ENCODE measurements around the gene ZFP3. TPM values are rescaled to one million over a fixed set of nuclear protein-coding genes. Genes with fewer than 3 reads are reported as not detected.
"Not testable (repeated sequence)": the region's sequence is repeated elsewhere in the genome, so short reads cannot be mapped to it uniquely, and the experiment has no call there.

The ZFP3 gene
- 0.93 and 1.6 TPM in 2 replicates for total RNA-seq (2014; rRNA removed; shearing (Covaris generic))
- polyA plus RNA-seq (2016; fragmentation: Nextera tagmentation; extraction: Ambion mirVana), result 0.55 and 0.97 TPM in 2 replicates
- long read RNA-seq, result 0 reads

GRCh38 chr17:5078106-5079028 lies at the start of gene ZFP3:
Gene ZFP3, plus strand, starts transcription at chr17:5078467. Its CDS starts 13,038 bp downstream, at chr17:5091505.
- H3K27me3 ChIP-seq (ENCODE audit: insufficient read depth), result peaks cover 7% of the 10 kb centered on the region; the same call in 1 of the 2 replicates
- H3F3A ChIP-seq (replicated peaks; ENCODE audit: low read depth), result 0 out of 2 replicates have a peak, but pooled peaks cover 6% of the 10 kb centered on the region
- peak; percentile 92 for DNase-seq (ENCODE audit: low spot score)
- peaks cover 12% of the 10 kb centered on the region for H3K4me1 ChIP-seq (ENCODE audit: insufficient read depth)
- H3K27ac ChIP-seq (ENCODE audit: low read depth), result 0 out of 2 replicates have a peak within 1 kb of the TSS, but pooled peaks have one; percentile 39
- H3K4me2 ChIP-seq, result peak within 1 kb of the TSS; percentile 93
- H3K36me3 Mint-ChIP-seq (ENCODE audit: low read depth), result peaks cover 7% of the 10 kb centered on the region; the same call in 1 of the 3 replicates
- peaks cover 36% of the 10 kb centered on the region for H3K9me3 Mint-ChIP-seq
- H3K9me2 ChIP-seq (ENCODE audit: insufficient read depth), result peaks cover 6% of the 10 kb centered on the region; the same call in 1 of the 2 replicates
- peak within 1 kb of the TSS; percentile 72 for H3K4me3 ChIP-seq
- peaks cover 23% of the 10 kb centered on the region for H3K27me3 Mint-ChIP-seq (ENCODE audit: insufficient read depth, low read depth, poor library complexity)
- H3K4me1 Mint-ChIP-seq, result peaks cover 10% of the 10 kb centered on the region
- ATAC-seq, result peak; percentile 95
- TF ChIP-seq, protein P1, sequence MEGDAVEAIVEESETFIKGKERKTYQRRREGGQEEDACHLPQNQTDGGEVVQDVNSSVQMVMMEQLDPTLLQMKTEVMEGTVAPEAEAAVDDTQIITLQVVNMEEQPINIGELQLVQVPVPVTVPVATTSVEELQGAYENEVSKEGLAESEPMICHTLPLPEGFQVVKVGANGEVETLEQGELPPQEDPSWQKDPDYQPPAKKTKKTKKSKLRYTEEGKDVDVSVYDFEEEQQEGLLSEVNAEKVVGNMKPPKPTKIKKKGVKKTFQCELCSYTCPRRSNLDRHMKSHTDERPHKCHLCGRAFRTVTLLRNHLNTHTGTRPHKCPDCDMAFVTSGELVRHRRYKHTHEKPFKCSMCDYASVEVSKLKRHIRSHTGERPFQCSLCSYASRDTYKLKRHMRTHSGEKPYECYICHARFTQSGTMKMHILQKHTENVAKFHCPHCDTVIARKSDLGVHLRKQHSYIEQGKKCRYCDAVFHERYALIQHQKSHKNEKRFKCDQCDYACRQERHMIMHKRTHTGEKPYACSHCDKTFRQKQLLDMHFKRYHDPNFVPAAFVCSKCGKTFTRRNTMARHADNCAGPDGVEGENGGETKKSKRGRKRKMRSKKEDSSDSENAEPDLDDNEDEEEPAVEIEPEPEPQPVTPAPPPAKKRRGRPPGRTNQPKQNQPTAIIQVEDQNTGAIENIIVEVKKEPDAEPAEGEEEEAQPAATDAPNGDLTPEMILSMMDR (conservative IDR thresholded peaks at IDR 0.05; ENCODE audit: low read depth in 2 of 2), result no peak
- TF ChIP-seq ETS1 (IDR thresholded peaks at IDR 0.05), result peak; percentile 53; the same call in 1 of the 2 replicates
- TF ChIP-seq ZNF331 (CRISPR knock-in tag; IDR thresholded peaks at IDR 0.05; ENCODE audit: low read depth), result no peak
- TF ChIP-seq STAT1 (IDR thresholded peaks at IDR 0.05; ENCODE audit: unreplicated experiment), result no peak
- TF ChIP-seq EZH2phosphoT487 (IDR thresholded peaks at IDR 0.05; ENCODE audit: unreplicated experiment), result no peak
- no peak for TF ChIP-seq NANOG (IDR thresholded peaks at IDR 0.05; ENCODE audit: borderline replicate concordance)
- TF ChIP-seq, protein P2, sequence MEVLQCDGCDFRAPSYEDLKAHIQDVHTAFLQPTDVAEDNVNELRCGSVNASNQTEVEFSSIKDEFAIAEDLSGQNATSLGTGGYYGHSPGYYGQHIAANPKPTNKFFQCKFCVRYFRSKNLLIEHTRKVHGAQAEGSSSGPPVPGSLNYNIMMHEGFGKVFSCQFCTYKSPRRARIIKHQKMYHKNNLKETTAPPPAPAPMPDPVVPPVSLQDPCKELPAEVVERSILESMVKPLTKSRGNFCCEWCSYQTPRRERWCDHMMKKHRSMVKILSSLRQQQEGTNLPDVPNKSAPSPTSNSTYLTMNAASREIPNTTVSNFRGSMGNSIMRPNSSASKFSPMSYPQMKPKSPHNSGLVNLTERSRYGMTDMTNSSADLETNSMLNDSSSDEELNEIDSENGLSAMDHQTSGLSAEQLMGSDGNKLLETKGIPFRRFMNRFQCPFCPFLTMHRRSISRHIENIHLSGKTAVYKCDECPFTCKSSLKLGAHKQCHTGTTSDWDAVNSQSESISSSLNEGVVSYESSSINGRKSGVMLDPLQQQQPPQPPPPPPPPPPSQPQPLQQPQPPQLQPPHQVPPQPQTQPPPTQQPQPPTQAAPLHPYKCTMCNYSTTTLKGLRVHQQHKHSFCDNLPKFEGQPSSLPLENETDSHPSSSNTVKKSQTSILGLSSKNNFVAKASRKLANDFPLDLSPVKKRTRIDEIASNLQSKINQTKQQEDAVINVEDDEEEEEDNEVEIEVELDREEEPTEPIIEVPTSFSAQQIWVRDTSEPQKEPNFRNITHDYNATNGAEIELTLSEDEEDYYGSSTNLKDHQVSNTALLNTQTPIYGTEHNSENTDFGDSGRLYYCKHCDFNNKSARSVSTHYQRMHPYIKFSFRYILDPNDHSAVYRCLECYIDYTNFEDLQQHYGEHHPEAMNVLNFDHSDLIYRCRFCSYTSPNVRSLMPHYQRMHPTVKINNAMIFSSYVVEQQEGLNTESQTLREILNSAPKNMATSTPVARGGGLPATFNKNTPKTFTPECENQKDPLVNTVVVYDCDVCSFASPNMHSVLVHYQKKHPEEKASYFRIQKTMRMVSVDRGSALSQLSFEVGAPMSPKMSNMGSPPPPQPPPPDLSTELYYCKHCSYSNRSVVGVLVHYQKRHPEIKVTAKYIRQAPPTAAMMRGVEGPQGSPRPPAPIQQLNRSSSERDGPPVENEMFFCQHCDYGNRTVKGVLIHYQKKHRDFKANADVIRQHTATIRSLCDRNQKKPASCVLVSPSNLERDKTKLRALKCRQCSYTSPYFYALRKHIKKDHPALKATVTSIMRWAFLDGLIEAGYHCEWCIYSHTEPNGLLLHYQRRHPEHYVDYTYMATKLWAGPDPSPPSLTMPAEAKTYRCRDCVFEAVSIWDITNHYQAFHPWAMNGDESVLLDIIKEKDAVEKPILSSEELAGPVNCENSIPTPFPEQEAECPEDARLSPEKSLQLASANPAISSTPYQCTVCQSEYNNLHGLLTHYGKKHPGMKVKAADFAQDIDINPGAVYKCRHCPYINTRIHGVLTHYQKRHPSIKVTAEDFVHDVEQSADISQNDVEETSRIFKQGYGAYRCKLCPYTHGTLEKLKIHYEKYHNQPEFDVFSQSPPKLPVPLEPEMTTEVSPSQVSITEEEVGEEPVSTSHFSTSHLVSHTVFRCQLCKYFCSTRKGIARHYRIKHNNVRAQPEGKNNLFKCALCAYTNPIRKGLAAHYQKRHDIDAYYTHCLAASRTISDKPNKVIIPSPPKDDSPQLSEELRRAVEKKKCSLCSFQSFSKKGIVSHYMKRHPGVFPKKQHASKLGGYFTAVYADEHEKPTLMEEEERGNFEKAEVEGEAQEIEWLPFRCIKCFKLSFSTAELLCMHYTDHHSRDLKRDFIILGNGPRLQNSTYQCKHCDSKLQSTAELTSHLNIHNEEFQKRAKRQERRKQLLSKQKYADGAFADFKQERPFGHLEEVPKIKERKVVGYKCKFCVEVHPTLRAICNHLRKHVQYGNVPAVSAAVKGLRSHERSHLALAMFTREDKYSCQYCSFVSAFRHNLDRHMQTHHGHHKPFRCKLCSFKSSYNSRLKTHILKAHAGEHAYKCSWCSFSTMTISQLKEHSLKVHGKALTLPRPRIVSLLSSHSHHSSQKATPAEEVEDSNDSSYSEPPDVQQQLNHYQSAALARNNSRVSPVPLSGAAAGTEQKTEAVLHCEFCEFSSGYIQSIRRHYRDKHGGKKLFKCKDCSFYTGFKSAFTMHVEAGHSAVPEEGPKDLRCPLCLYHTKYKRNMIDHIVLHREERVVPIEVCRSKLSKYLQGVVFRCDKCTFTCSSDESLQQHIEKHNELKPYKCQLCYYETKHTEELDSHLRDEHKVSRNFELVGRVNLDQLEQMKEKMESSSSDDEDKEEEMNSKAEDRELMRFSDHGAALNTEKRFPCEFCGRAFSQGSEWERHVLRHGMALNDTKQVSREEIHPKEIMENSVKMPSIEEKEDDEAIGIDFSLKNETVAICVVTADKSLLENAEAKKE (CRISPR knock-in tag; IDR thresholded peaks at IDR 0.05), result no peak
- TF ChIP-seq EZH2 (IDR thresholded peaks at IDR 0.05; ENCODE audit: low read depth, unreplicated experiment), result no peak
- TF ChIP-seq POLR2AphosphoS5 (IDR thresholded peaks at IDR 0.05; ENCODE audit: low read depth), result peak; percentile 58
- H4K20me1 ChIP-seq (replicated peaks; ENCODE audit: insufficient read depth), result no peaks in the 10 kb centered on the region
- peak within 1 kb of the TSS; percentile 70 for H3K4me3 Mint-ChIP-seq
- peaks cover 5% of the 10 kb centered on the region; the same call in 1 of the 2 replicates for H3K79me2 ChIP-seq (replicated peaks; ENCODE audit: insufficient read depth)
- H3K27ac Mint-ChIP-seq, result no peak within 1 kb of the TSS
- H3K36me3 ChIP-seq (ENCODE audit: insufficient read depth), result no peaks in the 10 kb centered on the region
- peak within 1 kb of the TSS; percentile 87 for H2AFZ ChIP-seq

- not testable (repeated sequence) for H4K20me1 ChIP-seq (replicated peaks; ENCODE audit: insufficient read depth); H3K4me3 ChIP-seq; H3K4me2 ChIP-seq; H3K27ac ChIP-seq (ENCODE audit: low read depth); H3K4me3 Mint-ChIP-seq; H3K4me1 ChIP-seq (ENCODE audit: insufficient read depth); H3F3A ChIP-seq (replicated peaks; ENCODE audit: low read depth); H3K9me3 Mint-ChIP-seq; H3K27me3 ChIP-seq (ENCODE audit: insufficient read depth); H3K36me3 Mint-ChIP-seq (ENCODE audit: low read depth); H2AFZ ChIP-seq; H3K4me1 Mint-ChIP-seq; H3K36me3 ChIP-seq (ENCODE audit: insufficient read depth); H3K9me2 ChIP-seq (ENCODE audit: insufficient read depth); H3K27ac Mint-ChIP-seq; H3K79me2 ChIP-seq (replicated peaks; ENCODE audit: insufficient read depth); DNase-seq (ENCODE audit: low spot score); ATAC-seq
- peaks cover 18% of the 10 kb centered on the region for H3K27me3 Mint-ChIP-seq (ENCODE audit: insufficient read depth, low read depth, poor library complexity)
Observed at GRCh38 chr17:5030168-5030567, 48.1 kb upstream of the ZFP3 start.

Data from GM23338 (cell line).